Placental pericyte (primary cell): Measurements from ENCODE around the gene QRICH2. TPM values are rescaled to one million over a fixed set of nuclear protein-coding genes. Genes with fewer than 3 reads are reported as not detected.

Experiments
- small RNA-seq: library from RNA; depleted of rRNA; stranded (forward); fragments of <200 nt; gene quantifications from one replicate; pipeline ENCODE3, GENCODE V24; 2012; ENCODE audit warnings: low replicate concordance
- total RNA-seq: library from RNA; depleted of rRNA; stranded (reverse); fragments of >200 nt; gene quantifications from 2 replicates; pipeline ENCODE4 v1.2.3, GENCODE V29; 2012

Gene QRICH2, protein sequence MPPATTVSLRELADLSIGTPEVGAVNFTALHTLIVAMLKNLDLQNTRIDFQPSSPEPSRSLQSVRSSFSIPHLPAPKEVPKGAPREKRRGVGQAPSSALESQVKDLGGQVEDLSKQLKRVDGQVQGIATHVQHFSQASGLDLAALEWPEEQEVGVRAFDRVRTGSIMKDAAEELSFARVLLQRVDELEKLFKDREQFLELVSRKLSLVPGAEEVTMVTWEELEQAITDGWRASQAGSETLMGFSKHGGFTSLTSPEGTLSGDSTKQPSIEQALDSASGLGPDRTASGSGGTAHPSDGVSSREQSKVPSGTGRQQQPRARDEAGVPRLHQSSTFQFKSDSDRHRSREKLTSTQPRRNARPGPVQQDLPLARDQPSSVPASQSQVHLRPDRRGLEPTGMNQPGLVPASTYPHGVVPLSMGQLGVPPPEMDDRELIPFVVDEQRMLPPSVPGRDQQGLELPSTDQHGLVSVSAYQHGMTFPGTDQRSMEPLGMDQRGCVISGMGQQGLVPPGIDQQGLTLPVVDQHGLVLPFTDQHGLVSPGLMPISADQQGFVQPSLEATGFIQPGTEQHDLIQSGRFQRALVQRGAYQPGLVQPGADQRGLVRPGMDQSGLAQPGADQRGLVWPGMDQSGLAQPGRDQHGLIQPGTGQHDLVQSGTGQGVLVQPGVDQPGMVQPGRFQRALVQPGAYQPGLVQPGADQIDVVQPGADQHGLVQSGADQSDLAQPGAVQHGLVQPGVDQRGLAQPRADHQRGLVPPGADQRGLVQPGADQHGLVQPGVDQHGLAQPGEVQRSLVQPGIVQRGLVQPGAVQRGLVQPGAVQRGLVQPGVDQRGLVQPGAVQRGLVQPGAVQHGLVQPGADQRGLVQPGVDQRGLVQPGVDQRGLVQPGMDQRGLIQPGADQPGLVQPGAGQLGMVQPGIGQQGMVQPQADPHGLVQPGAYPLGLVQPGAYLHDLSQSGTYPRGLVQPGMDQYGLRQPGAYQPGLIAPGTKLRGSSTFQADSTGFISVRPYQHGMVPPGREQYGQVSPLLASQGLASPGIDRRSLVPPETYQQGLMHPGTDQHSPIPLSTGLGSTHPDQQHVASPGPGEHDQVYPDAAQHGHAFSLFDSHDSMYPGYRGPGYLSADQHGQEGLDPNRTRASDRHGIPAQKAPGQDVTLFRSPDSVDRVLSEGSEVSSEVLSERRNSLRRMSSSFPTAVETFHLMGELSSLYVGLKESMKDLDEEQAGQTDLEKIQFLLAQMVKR (N-terminal part only)
- 1.8 and 3.4 TPM in 2 replicates for total RNA-seq

GRCh38 chr17:76307966-76308338 lies at the start of gene QRICH2:
Gene QRICH2 (minus strand): TSS chr17:76308276. CDS start chr17:76307998, 278 bp downstream.

GRCh38 chr17:76353599-76354316 lies 45.7 kb upstream of the QRICH2 start, which contains the start of gene PRPSAP1:
Gene PRPSAP1 (minus strand): TSS chr17:76353916. CDS start chr17:76353703, 213 bp downstream.

DNA sequence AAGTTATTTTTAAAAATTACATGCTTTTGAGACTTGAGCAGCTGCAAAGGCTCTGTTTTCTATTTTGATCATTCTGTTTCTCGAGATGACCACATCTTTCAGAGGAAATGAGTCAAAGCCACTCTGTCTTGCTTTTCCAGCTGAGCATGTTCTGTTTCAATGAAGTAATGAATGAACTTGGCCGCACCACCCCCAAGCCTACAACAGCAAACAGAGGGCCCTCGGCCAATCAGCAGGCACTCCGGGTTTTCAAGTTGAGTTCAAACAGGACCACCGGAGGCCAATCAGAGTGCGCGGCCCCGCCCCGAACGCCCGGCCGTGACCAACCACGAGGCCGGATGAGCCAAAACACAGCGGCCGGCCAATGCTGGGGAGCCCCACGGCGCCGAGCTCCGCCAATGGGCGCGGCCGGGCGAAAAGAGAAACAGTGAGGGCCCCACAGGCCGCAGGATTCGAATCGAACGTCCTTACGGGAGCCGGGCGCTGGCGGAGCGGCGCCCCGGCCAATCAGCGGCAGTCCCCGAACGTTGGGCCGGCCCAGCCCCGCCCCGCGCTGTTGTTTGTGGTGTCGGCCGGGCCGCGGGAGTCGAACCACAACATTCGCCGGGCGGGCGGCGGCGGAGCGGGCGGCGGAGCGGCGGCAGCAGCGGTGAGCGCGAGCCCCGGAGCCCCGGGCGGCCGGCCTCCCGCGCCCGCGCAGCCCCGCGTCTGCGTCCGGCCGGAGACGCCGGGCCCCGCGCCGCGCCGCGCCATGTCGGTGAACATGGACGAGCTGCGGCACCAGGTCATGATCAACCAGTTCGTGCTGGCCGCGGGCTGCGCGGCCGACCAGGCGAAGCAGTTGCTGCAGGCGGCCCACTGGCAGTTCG lies 43.1 kb downstream of the QRICH2 start, which contains the start of gene UBALD2:
Gene UBALD2 (plus strand): TSS at position 594 of the 869 bp plus-strand sequence. CDS start 158 bp downstream, at position 752.

GRCh38 chr17:76240461-76241203 lies 67.4 kb downstream of the QRICH2 start, which contains the start of gene RNF157:
Gene RNF157 (minus strand): TSS chr17:76240493. CDS start chr17:76240240, 253 bp downstream.

Small RNA genes within 50 kb of the gene (small RNA-seq; reads per million reads assigned to genes)
- not detected for gene RF00019
- not detected for gene RNU6-24P

Other genes starting within 250 kb of the QRICH2 start
- 36.9 and 48.4 TPM in 2 replicates for gene SRP68, start 235.8 kb downstream of the QRICH2 start, total RNA-seq
- gene GALR2, start 233.5 kb downstream of the QRICH2 start, total RNA-seq = 0.14 and 0.22 TPM in 2 replicates
- not detected in 2 replicates for gene ZACN, start 229.1 kb downstream of the QRICH2 start, total RNA-seq
- 96.9 and 131 TPM in 2 replicates for gene EXOC7, start 204.5 kb downstream of the QRICH2 start, total RNA-seq
- not detected in 2 replicates for gene FOXJ1, start 167.0 kb downstream of the QRICH2 start, total RNA-seq
- gene RNF157, start 67.8 kb downstream of the QRICH2 start, total RNA-seq = 0.44 and 5.2 TPM in 2 replicates
- gene UBALD2, start 42.9 kb downstream of the QRICH2 start, total RNA-seq = 5.7 and 12.0 TPM in 2 replicates
- 46.0 and 53.0 TPM in 2 replicates for gene PRPSAP1, start 45.6 kb upstream of the QRICH2 start, total RNA-seq
- gene SPHK1, start 76.3 kb upstream of the QRICH2 start, total RNA-seq = 30.9 and 205 TPM in 2 replicates
- 24.9 and 30.1 TPM in 2 replicates for gene UBE2O, start 144.9 kb upstream of the QRICH2 start, total RNA-seq
- gene AANAT, start 159.3 kb upstream of the QRICH2 start, total RNA-seq = not detected in 2 replicates
- 34.4 and 40.2 TPM in 2 replicates for gene RHBDF2, start 193.1 kb upstream of the QRICH2 start, total RNA-seq
- 73.5 and 104 TPM in 2 replicates for gene CYGB, start 229.4 kb upstream of the QRICH2 start, total RNA-seq
- 3.5 and 4.3 TPM in 2 replicates for gene PRCD, start 231.8 kb upstream of the QRICH2 start, total RNA-seq